ENCODE data around the gene DPP6.

DPP6 gene

GRCh38 chr7:154532771-154533170 is 480.6 kb downstream of the DPP6 start:
- no peak for DNase-seq (ENCODE audit: low spot score)

GRCh38 chr7:154540596-154540995 is 488.4 kb downstream of the DPP6 start:
- no peak for DNase-seq (ENCODE audit: low spot score)

GRCh38 chr7:154541606-154542005 is 489.4 kb downstream of the DPP6 start:
- peak; percentile 52 for DNase-seq (ENCODE audit: low spot score)

- DNase-seq (ENCODE audit: low spot score) = no peak
These were observed 494.9 kb downstream of the DPP6 start for GRCh38 chr7:154546946-154547587.

- DNase-seq (ENCODE audit: low spot score) = no peak
These were observed 501.6 kb downstream of the DPP6 start for GRCh38 chr7:154553711-154554265.

GRCh38 chr7:154559454-154559853 is 507.3 kb downstream of the DPP6 start:
- no peak for DNase-seq (ENCODE audit: low spot score)

GRCh38 chr7:154564676-154565075 is 512.5 kb downstream of the DPP6 start:
- DNase-seq (ENCODE audit: low spot score) = no peak

- DNase-seq (ENCODE audit: low spot score) = no peak
These were observed 514.7 kb downstream of the DPP6 start for GRCh38 chr7:154566877-154567276.

GRCh38 chr7:154568346-154568745 is 516.1 kb downstream of the DPP6 start:
- no peak for DNase-seq (ENCODE audit: low spot score)

GRCh38 chr7:154569916-154570315 is 517.7 kb downstream of the DPP6 start:
- DNase-seq (ENCODE audit: low spot score) = no peak

- DNase-seq (ENCODE audit: low spot score) = no peak
These were observed 519.6 kb downstream of the DPP6 start for GRCh38 chr7:154571772-154572171.

- no peak for DNase-seq (ENCODE audit: low spot score)
These were observed 522.0 kb downstream of the DPP6 start for GRCh38 chr7:154574235-154574634.

GRCh38 chr7:154575497-154575896 is 523.3 kb downstream of the DPP6 start:
- no peak for DNase-seq (ENCODE audit: low spot score)

- no peak for DNase-seq (ENCODE audit: low spot score)
These were observed 524.4 kb downstream of the DPP6 start for GRCh38 chr7:154576604-154577003.

GRCh38 chr7:154577141-154577873 is 525.1 kb downstream of the DPP6 start:
- DNase-seq (ENCODE audit: low spot score) = no peak

- DNase-seq (ENCODE audit: low spot score) = no peak
These were observed 526.1 kb downstream of the DPP6 start for GRCh38 chr7:154578336-154578735.

- no peak for DNase-seq (ENCODE audit: low spot score)
These were observed 527.5 kb downstream of the DPP6 start for GRCh38 chr7:154579711-154580110.

- DNase-seq (ENCODE audit: low spot score) = no peak
These were observed 529.2 kb downstream of the DPP6 start for GRCh38 chr7:154581251-154581890.

- DNase-seq (ENCODE audit: low spot score) = no peak
These were observed 531.3 kb downstream of the DPP6 start for GRCh38 chr7:154583454-154583853.

- no peak for DNase-seq (ENCODE audit: low spot score)
These were observed 532.4 kb downstream of the DPP6 start for GRCh38 chr7:154584352-154585252.

- DNase-seq (ENCODE audit: low spot score) = no peak
These were observed 535.6 kb downstream of the DPP6 start for GRCh38 chr7:154587792-154588191.

- no peak for DNase-seq (ENCODE audit: low spot score)
These were observed 539.3 kb downstream of the DPP6 start for GRCh38 chr7:154591544-154591943.
